HCT116 (cell line): ENCODE data around the gene LIN52. TPM values are rescaled to one million over a fixed set of nuclear protein-coding genes. Genes with fewer than 3 reads are reported as not detected.

Experiments
- ATAC-seq: fragments of 200-7000 bp; cut with Tn5 transposase; 2 replicates; pipeline ENCODE4 v1.9.1; 2020; ENCODE audit warnings: mild to moderate bottlenecking, moderate library complexity
- BruUV-seq: library from RNA; stranded (reverse); fragments of 400-500 nt; replicated peaks from 2 replicates; lab custom pipeline; 2021; lab: Mats Ljungman, UMichigan
- CTCF ChIA-PET: fragments of 300-600 bp; sonication (Branson Sonifier 250); formaldehyde crosslinking; loops from one replicate; lab custom pipeline; 2021; ENCODE audit warnings: antibody characterized with exemption; lab: Charles Lee
- POLR2A ChIA-PET: fragments of 300-600, 350-600 bp; sonication (Branson Sonifier 250); formaldehyde crosslinking; loops from one replicate; lab custom pipeline; 2021; ENCODE audit warnings: antibody characterized with exemption; lab: Charles Lee
- RAD21 ChIA-PET, 2 experiments: fragments of 300-600 bp; sonication (Branson Sonifier 250); formaldehyde crosslinking; loops; one replicate each; lab custom pipeline; 2023; ENCODE audit warnings: low total read pairs in 2 of 2; ENCODE audit not compliant: uncharacterized antibody in 2 of 2, unreplicated experiment in 2 of 2, low non-redundant PET in 1 of 2; lab: Charles Lee
- DNase-seq: peaks from one replicate; pipeline ENCODE4 v3.0.0-alpha.2; 2010; ENCODE audit warnings: low read depth, low spot score
- H2AFZ ChIP-seq: fragments of 200-600 bp; shearing (Covaris generic), sonication (generic); 2 replicates; pipeline ENCODE4 v1.6.1; 2017; ENCODE audit warnings: low read depth, mixed run types, mixed read lengths, antibody characterized with exemption, low read length; ENCODE audit not compliant: poor library complexity, severe bottlenecking
- H3K27ac ChIP-seq: 2 replicates; pipeline ENCODE4 v1.5.1; 2012; ENCODE audit warnings: low read depth, low read length
- H3K27me3 ChIP-seq: fragments of 200-600 bp; sonication (generic); 2 replicates; pipeline ENCODE4 v1.6.1; 2016; ENCODE audit warnings: mixed run types, low read length, mixed read lengths; ENCODE audit not compliant: insufficient read depth
- H3K36me3 ChIP-seq, 2 experiments: fragments of 200-500 bp in 1 of 2; fragments of 200-600 bp in 1 of 2; sonication (Bioruptor generic) in 1 of 2; sonication (generic) in 1 of 2; 2 replicates each; pipeline versions ENCODE4 v1.5.1 to v1.6.1; 2014 to 2016; ENCODE audit warnings: low read length in 2 of 2, inconsistent platforms in 1 of 2, mixed read lengths in 1 of 2, mixed run types in 1 of 2; ENCODE audit not compliant: insufficient read depth in 2 of 2, control insufficient read depth in 1 of 2
- H3K4me1 ChIP-seq, 2 experiments: fragments of 200-600 bp in 1 of 2; sonication (generic) in 1 of 2; 2 replicates each; pipeline versions ENCODE4 v1.5.1 to v1.6.1; 2012 to 2017; ENCODE audit warnings: low read length in 2 of 2, inconsistent platforms in 1 of 2, mild to moderate bottlenecking in 1 of 2, mixed read lengths in 1 of 2, mixed run types in 1 of 2, moderate library complexity in 1 of 2; ENCODE audit not compliant: insufficient read depth in 2 of 2, control insufficient read depth in 1 of 2
- H3K4me2 ChIP-seq: fragments of 200-600 bp; sonication (generic); 2 replicates; pipeline ENCODE4 v1.6.1; 2017; ENCODE audit warnings: mixed run types, low read length, mixed read lengths
- H3K4me3 ChIP-seq, 2 experiments: fragments of 200-600 bp in 1 of 2; sonication (generic) in 1 of 2; replicated peaks in 1 of 2; 2 replicates each; pipeline ENCODE4 v1.5.1; 2011 to 2016; ENCODE audit warnings: low read length in 2 of 2, control low read depth in 1 of 2, low read depth in 1 of 2, mild to moderate bottlenecking in 1 of 2, mixed read lengths in 1 of 2, mixed run types in 1 of 2
- H3K79me2 ChIP-seq: fragments of 200-600 bp; sonication (generic); 2 replicates; pipeline ENCODE4 v1.6.1; 2017; ENCODE audit warnings: mild to moderate bottlenecking, mixed run types, low read length, moderate library complexity, mixed read lengths; ENCODE audit not compliant: insufficient read depth
- H3K9ac ChIP-seq: fragments of 200-600 bp; sonication (generic); 2 replicates; pipeline ENCODE4 v1.6.1; 2016; ENCODE audit warnings: low read length, mixed read lengths
- H3K9me2 ChIP-seq: fragments of 200-600 bp; sonication (generic), shearing (Covaris generic); 2 replicates; pipeline ENCODE4 v1.6.1; 2017; ENCODE audit warnings: mixed run types, mild to moderate bottlenecking, moderate library complexity; ENCODE audit not compliant: insufficient read depth
- H3K9me3 ChIP-seq, 2 experiments: fragments of 200-500 bp in 1 of 2; fragments of 200-600 bp in 1 of 2; sonication (Bioruptor generic) in 1 of 2; sonication (generic) in 1 of 2; 2 replicates each; pipeline ENCODE4 v1.6.1; 2014 to 2017; ENCODE audit warnings: low read length in 2 of 2, mixed read lengths in 2 of 2, inconsistent platforms in 1 of 2, low read depth in 1 of 2, mild to moderate bottlenecking in 1 of 2, mixed run types in 1 of 2, moderate library complexity in 1 of 2; ENCODE audit not compliant: control insufficient read depth in 1 of 2, insufficient read depth in 1 of 2
- H4K20me1 ChIP-seq: fragments of 200-600 bp; sonication (generic), shearing (Covaris generic); 2 replicates; pipeline ENCODE4 v1.6.1; 2017; ENCODE audit warnings: mixed run types, mild to moderate bottlenecking, moderate library complexity; ENCODE audit not compliant: insufficient read depth
- ATF3 ChIP-seq: IDR thresholded peaks from 2 replicates; pipeline ENCODE4 v1.6.1; 2012
- CBX3 ChIP-seq: IDR thresholded peaks from 2 replicates; pipeline ENCODE4 v1.6.1; 2012; ENCODE audit warnings: low read depth
- CEBPB ChIP-seq: IDR thresholded peaks from 2 replicates; pipeline ENCODE4 v1.6.1; 2012; ENCODE audit warnings: low read depth
- CTCF ChIP-seq, 3 experiments: fragments of 200-600 bp in 1 of 3; sonication (generic) in 1 of 3; IDR thresholded peaks in 2 of 3; conservative IDR thresholded peaks in 1 of 3; 2 replicates each; pipeline ENCODE4 v1.5.1; 2012 to 2017; ENCODE audit warnings: low read depth in 2 of 3, low read length in 2 of 3, antibody characterized with exemption in 1 of 3, borderline replicate concordance in 1 of 3, control low read depth in 1 of 3, mild to moderate bottlenecking in 1 of 3, mixed read lengths in 1 of 3, mixed run types in 1 of 3, moderate library complexity in 1 of 3; ENCODE audit not compliant: insufficient read depth in 1 of 3
- EGR1 ChIP-seq: IDR thresholded peaks from 2 replicates; pipeline ENCODE4 v1.6.1; 2012; ENCODE audit warnings: low read depth
- EZH2 ChIP-seq: fragments of 200-600 bp; sonication (generic); IDR thresholded peaks from 2 replicates; pipeline ENCODE4 v1.6.1; 2017; ENCODE audit warnings: antibody characterized with exemption, mixed run types
- EZH2phosphoT487 ChIP-seq: fragments of 200-600 bp; IDR thresholded peaks from 2 replicates; pipeline ENCODE4 v1.6.1; 2018; ENCODE audit warnings: antibody characterized with exemption, borderline replicate concordance
- FOSL1 ChIP-seq: IDR thresholded peaks from 2 replicates; pipeline ENCODE4 v1.6.1; 2012; ENCODE audit warnings: low read depth
- JUND ChIP-seq: IDR thresholded peaks from 2 replicates; pipeline ENCODE4 v1.6.1; 2012
- MAX ChIP-seq: IDR thresholded peaks from 2 replicates; pipeline ENCODE4 v1.6.1; 2012
- POLR2AphosphoS5 ChIP-seq: IDR thresholded peaks from 2 replicates; pipeline ENCODE4 v1.6.1; 2011; ENCODE audit warnings: mild to moderate bottlenecking, low read depth, low read length, moderate library complexity
- RAD21 ChIP-seq: IDR thresholded peaks from 2 replicates; pipeline ENCODE4 v1.6.1; 2012; ENCODE audit warnings: low read depth, mild to moderate bottlenecking
- SP1 ChIP-seq: IDR thresholded peaks from 2 replicates; pipeline ENCODE4 v1.6.1; 2012; ENCODE audit warnings: low read depth
- SRF ChIP-seq: IDR thresholded peaks from 2 replicates; pipeline ENCODE4 v1.6.1; 2012; ENCODE audit warnings: low read depth
- TCF7L2 ChIP-seq: IDR thresholded peaks from 2 replicates; pipeline ENCODE4 v1.7.0; 2011; ENCODE audit warnings: borderline replicate concordance, inconsistent platforms; ENCODE audit not compliant: insufficient read depth, insufficient read length; ENCODE audit errors: extremely low read depth
- YY1 ChIP-seq: IDR thresholded peaks from 2 replicates; pipeline ENCODE4 v1.6.1; 2011; ENCODE audit warnings: low read length, low read depth, moderate library complexity, mild to moderate bottlenecking; ENCODE audit not compliant: insufficient replicate concordance; ENCODE audit errors: extremely low read depth
- ZBTB33 ChIP-seq: IDR thresholded peaks from 2 replicates; pipeline ENCODE4 v1.6.1; 2011; ENCODE audit warnings: mild to moderate bottlenecking, low read length, moderate library complexity; ENCODE audit not compliant: insufficient replicate concordance; ENCODE audit errors: extremely low read depth
- ZFX ChIP-seq: fragments of 450-650 bp; IDR thresholded peaks from 2 replicates; pipeline ENCODE4 v1.6.1; 2017
- ZNF274 ChIP-seq: fragments of 200-500 bp; sonication (Bioruptor generic); IDR thresholded peaks from 2 replicates; pipeline ENCODE4 v1.6.1; 2014; ENCODE audit warnings: mild to moderate bottlenecking, low read depth, low read length, inconsistent platforms
- intact Hi-C: fragments of 100-400 bp; cut with micrococcal nuclease; formaldehyde crosslinking; loops from 2 replicates; pipeline ENCODE4 v1.10.0; 2022
- total RNA-seq: library from RNA; stranded (reverse); gene quantifications from one replicate; pipeline ENCODE4 v1.2.1, GENCODE V29; 2021; ENCODE audit not compliant: unreplicated experiment

The LIN52 gene
- total RNA-seq, 1 experiment from 2014 or later = 9.6 TPM

- no peaks in the 10 kb centered on the region for H3K27me3 ChIP-seq
- intact Hi-C loops = no loop called here
- H4K20me1 ChIP-seq = no peaks in the 10 kb centered on the region
Measured at GRCh38 chr14:74243051-74243450, 158.3 kb downstream of the LIN52 start.

More at GRCh38 chr14:74243051-74243450, 158.3 kb downstream of the LIN52 start:
- RAD21 ChIA-PET = no interaction called here
- DNase-seq (no peak), ATAC-seq (no peak)
- H3K4me2 ChIP-seq = no peak overlapping the region
- no peaks in the 10 kb centered on the region for H3K79me2 ChIP-seq
- POLR2A ChIA-PET = no interaction called here
- no peaks in the 10 kb centered on the region for H3K36me3 ChIP-seq
- TF ChIP-seq EZH2 = no peak
- no peak for TF ChIP-seq JUND
- TF ChIP-seq RAD21 = no peak
- TF ChIP-seq EGR1 = no peak
- TF ChIP-seq EZH2phosphoT487 = no peak
- no peak for TF ChIP-seq MAX
- TF ChIP-seq YY1 = no peak
- no peak for TF ChIP-seq CEBPB
- no peak for TF ChIP-seq TCF7L2
- no peak for TF ChIP-seq ZNF274
- no peak for TF ChIP-seq SRF
- no peak for TF ChIP-seq ZFX
- no peak for TF ChIP-seq POLR2AphosphoS5
- TF ChIP-seq CTCF (IDR thresholded peaks at IDR 0.05 in 2 of 3, conservative IDR thresholded peaks at IDR 0.05 in 1 of 3; ENCODE audit: borderline replicate concordance in 1 of 3, insufficient read depth in 1 of 3, low read depth in 2 of 3, low read length in 2 of 3) = no peak
- no peak for TF ChIP-seq FOSL1
- no peak for TF ChIP-seq SP1
- TF ChIP-seq ATF3 = no peak
- no peak for TF ChIP-seq ZBTB33
- TF ChIP-seq CBX3 = no peak
- no peak overlapping the region for H2AFZ ChIP-seq
- no peaks in the 10 kb centered on the region for H3K9me3 ChIP-seq
- H3K4me3 ChIP-seq = no peak overlapping the region
- no TSS peak for BruUV-seq
- H3K9ac ChIP-seq = no peak overlapping the region
- no peaks in the 10 kb centered on the region for H3K9me2 ChIP-seq
- H3K27ac ChIP-seq = no peak overlapping the region
- CTCF ChIA-PET = no interaction called here
- no peaks in the 10 kb centered on the region for H3K4me1 ChIP-seq
